HG02981 (cell line): ENCODE results near the gene MC5R.
A peak's percentile ranks its signal among the peaks of the same experiment; 100 is the strongest.

ENCODE experiments used
- ATAC-seq: cut with Tn5 transposase; IDR thresholded peaks from one replicate; pipeline ENCODE4 v1.9.1; 2021; ENCODE audit warnings: mild to moderate bottlenecking, moderate library complexity; ENCODE audit not compliant: unreplicated experiment

MC5R gene

DNA sequence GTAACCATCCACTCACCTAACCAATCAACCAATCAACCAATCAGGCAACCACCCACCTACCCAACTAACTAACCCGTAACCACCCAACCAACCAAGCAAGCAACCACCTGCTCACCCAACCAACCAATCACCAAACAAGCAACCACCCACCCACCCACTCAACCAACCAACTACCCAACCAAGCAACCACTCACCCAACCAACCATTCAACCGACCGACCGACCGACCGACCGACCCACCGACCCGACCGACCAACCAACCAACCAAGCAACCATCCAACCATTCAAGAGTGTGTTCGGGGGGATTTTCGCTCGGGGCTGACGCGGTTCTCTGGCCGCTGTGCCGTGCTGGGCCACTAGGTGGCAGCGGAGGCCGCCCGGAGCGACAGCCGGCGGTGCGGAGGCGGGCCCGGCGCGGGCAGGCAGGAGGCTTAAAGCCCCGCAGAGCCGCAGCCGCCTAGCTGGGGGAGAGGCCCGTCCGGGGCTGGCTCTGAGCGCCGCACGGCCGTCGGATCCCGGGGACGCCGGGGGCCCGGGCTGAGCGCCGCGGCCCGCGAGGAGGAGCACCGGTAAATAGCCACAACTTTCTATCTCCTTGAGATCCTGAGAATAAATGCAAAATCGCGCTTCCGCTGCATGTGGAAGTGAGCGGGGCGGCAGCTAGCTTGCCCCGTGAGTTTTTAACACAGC lies at the start of gene MC5R:
TSS of gene MC5R (plus strand) at position 443 of the 689 bp plus-strand sequence. CDS start 1,617 bp downstream, outside the sequence.
- peak; percentile 92 for ATAC-seq

DNA sequence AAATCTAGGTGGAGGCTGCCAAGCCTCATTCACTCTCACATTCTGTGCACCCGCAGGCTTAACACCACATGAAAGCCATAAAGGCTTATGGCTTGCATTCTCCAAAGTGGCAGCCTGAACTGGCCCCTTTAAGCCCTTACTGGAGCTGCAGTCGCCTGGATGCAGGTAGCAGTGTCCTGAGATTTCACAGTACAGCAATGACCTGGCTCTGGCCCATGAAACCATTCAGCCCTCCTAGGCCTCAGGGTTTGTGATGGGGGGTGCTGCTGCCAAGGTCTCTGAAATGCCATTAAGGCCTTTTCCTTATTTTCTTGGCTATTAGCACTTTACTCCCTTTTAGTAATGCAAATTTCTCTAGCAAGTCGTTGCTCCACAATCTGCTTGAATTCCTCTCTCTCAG lies 48.9 kb upstream of the MC5R start:
- ATAC-seq = no peak

DNA sequence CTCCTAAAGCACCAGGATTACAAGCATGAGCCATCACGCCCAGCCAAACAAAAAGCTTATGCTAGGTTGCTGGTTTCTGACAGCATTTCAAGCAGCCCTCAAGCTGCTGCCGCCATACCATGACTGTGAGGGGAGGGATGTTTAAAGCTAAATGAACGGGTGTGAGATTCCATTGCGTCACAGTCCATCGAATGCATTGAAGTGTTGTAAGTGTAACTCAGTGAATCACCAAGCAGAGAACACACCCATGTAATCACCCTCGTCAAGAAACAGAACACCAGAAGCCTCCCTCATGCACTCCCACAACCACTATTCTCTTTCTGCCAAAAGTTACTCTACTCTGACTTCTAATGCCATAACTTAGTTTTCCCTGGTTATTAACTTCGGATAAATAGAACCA lies 32.8 kb upstream of the MC5R start:
- no peak for ATAC-seq

DNA sequence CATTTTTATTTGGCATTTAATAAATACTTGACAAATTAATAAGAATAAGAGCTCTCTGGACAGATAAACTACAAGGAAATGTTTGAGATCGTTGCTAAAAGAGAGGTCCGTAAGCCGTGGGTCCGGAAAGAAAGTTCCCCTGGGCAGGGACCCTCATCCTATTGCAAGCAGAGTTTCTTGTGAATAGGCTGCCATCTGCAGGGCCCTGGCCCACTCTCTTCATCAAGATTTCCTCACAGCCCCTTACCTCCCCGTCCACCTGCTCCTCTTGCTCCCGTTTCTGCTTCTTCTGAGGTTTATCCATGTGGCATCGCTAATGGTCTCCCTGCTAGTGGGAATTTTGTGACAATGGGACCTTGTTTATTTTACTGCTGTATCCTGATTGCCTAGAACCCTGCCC lies 30.1 kb upstream of the MC5R start:
- no peak for ATAC-seq

DNA sequence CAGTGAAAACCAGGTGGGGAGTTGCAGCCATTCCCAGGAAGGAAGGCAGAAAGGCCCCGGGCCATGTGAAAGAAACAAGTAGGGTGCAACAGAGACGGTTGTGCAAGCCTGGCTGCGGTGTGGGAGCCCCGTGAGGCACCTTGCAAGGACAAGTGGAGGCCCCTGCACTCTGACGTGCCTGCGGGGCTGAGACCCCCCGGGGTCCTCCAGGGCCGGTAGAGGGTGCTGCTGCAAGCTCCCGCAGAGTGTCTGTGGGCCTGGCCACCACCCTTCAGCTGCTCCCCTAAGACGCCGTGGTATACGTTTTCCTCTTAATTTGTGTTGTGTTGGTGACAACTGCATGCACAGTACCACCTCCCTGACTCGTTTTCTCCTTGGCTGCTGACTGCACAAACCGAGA lies 27.4 kb upstream of the MC5R start:
- no peak for ATAC-seq

DNA sequence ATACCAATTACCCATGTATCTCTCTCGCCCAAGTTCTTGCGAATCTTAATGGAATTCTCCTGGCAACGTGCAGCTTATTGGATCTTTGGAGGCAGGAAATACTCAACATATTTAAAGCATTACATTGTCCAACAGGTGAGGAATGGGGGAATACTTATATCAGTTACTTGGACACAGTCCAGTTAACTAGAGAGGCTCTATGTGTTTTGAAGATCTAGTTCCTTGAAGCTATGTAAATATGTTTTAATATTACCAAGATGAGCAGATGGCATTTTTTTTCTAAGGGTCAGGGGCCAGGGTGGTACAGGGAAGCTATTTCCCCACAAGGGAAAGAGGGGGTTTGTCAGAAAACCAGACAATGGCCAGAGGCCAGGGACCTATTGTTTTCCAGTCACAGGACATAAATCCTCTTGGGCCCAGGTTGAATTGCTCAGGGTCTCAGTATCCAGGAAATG lies 26.8 kb upstream of the MC5R start:
- ATAC-seq = no peak

DNA sequence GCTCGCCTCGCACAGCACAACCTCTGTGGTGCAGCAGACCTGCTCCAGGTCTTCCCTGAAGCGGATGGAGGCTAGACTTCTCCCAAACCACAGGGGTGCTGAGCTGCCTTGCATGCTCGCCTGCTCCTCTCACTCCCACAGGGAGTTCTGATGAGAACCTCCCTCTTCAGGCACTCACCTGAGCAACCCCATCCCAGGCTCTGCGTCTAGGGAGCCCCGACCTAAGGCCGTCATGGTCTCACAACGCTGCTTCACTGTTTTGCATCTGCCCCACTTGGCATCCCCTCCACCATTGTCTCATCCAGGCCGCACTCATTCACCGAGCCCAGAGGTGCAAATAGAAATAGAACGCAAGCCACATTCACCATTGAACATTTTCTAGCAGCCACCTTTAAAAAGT lies 24.6 kb upstream of the MC5R start:
- ATAC-seq = no peak

DNA sequence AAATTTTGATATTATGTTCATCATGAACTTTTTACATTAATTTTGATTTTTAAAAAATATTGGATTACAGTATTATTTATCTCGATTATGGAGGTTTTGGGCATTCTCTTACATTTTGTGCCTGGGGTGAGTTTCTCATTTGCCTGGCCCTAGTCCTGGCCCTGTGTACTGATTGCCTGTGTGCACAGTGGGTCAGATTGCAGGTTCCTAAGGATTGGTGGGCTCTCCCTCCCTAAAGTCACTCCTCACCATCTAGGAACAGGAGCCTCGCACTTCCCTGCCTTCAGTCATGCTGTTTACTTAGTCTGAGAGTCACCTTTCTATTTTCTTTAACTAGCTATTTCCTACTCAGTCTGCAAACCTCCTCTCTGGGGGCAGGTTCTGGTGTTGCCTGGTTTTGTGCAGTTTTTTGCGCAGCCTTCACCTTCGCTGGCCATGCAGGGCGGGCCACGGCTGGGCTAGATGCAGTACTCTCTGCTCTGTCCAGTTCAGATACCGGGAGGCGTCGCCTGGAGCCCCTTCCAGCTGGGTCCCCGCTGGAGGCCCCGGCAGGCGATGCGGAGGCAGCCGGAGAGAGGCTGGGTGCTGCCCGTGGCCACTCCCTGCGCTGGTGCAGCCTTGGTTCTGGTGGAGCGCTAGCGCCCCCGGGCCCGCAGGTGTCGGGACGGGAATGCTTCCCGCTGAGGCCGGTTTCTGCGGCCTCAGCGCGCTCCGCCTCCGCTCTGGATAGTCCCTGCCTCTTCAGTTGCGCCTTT lies 23.3 kb upstream of the MC5R start:
- no peak for ATAC-seq

DNA sequence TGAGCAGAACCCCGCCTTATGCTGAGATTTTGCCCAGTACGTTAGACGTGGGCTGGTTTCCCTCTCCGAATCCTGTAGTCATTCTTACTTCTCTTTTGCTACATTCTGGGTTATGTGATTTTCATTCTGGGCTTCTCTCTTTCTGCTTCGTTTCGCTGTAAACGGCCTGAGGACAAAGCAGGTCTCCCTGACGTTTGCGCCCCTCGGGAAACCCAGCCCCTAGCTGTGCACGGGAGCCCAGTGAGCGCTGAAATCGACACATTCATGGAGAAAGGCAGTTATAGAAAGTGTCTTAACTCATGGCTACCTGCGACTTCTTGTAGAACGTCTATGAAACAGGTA lies 22.7 kb upstream of the MC5R start:
- no peak for ATAC-seq

DNA sequence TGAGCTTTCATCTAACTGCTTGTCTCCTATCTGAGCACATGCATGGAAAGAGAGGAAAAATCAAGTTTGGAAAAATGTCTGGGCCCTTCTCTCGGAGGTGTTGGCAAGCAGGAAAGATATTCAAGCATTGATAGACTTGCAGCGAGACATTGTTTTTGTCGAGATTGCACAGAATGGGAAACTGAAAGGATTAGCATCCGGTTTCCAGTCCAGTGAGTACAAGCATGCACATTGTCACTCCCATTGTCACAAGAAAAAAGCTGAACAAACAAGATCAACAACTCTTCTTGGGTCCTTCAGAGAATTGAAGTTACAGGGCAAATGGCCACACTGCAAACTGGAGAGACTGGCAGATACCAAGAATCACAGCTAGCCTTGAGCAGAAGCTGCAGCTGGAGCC lies 19.6 kb upstream of the MC5R start:
- no peak for ATAC-seq

DNA sequence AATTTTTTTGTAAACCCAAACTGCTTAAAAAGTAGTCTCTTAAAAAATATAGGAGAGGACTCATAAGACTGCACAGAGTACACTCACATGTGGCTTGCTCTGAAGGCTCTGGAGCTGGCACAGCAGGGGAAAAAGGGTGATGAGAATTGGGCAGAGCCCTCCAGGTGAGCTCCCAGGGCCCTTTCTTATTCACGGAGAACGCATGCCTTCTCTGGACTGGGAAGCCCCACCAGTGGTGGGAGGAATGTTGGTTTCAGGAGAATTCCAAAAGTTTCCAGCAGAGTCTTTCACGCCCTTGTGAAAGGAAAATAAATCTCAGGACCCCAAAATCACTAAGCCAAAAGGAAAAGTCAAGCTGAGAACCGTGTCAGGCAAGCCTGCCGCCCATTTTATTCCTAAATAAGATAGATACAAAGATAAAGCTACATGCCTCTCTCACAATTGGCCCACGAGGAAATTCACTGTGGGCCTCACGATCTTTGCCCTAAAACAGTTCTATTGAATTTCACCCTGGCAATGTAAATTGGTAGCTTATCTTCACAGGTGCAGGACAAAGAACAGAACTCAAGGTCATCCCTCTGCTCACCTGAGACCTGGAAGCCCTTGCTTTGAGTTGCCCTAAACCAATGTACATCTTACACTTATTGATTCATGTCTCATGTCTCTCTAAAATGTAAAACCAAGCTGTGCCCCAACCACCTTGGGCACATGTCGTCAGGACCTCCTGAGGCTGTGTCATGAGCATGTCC lies 15.5 kb upstream of the MC5R start:
- no peak for ATAC-seq

DNA sequence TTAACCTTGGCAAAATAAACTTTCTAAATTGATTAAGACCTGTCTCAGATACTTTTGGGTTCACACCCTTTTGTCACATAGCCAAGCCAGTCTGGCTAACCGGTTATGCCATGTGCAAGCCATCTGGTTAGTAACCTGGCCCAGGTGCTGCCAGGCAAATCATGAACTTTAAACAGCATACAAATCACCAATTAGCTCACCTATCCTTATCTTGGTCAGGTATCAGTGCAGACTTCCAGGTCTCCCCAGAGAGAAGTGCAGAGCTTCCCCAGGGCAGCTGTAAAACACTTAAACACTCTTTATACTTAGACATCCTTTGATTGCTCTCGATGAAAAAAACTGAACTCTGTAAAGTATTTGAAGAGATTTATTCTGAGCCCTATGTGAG lies 14.9 kb upstream of the MC5R start:
- ATAC-seq = no peak

DNA sequence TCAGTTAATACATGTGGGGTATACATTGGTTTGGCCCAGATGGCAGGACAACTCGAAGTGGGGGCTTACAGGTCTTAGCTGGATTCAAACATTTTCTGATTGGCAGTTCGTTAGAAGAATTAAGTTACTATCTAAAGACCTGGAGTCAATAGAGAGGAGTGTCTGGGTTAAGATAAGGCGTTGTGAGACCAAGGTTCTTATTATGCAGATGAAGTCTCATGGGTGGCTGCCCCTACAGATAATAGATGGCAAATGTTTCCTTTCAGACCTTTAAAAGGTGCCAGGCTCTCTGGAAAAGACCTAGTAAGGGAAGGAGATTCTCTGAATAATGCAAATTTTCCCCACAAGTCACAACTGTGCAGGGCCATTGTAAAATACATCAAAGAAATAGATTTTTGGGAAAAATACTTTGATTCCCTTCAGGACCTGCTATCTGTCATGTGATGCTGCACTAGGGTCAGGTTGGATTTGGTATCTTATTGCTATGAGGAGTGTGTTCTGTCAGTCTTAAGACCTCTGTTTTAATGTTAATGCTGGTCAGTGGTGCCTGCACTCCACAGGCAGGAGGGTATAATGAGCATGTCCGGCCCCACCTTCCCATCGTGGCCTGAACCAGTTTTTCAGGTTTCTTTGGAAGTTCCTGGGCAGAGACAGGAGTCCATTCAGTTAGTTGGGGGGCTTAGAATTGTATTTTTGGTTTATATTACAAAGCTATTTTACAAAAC lies 14.3 kb upstream of the MC5R start:
- no peak for ATAC-seq

DNA sequence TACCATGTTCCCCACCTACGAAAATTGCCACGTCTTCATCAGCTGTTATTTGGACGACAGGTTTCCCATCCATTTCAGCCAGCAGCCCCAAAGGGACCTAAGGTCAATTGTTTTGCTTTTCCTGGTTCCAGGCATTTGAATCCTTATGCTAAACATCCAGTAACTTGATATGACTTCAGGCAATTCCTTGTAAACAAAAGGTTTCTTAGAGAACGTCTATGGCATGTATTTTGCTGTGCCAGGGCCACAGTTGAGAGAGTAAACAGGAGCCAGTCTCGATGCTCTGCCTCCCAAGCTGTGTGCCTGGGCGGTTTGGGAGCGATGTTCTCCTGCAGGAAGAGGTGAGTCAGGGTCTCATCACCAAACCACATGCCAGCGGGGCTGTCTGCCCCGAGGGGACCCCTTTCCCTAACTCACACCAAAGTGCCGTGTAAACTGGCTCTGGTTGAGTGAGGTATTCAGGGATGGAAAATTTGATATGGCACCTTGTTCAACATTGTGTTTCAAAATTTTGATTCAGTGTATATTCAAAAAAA lies 12.9 kb upstream of the MC5R start:
- ATAC-seq = no peak

DNA sequence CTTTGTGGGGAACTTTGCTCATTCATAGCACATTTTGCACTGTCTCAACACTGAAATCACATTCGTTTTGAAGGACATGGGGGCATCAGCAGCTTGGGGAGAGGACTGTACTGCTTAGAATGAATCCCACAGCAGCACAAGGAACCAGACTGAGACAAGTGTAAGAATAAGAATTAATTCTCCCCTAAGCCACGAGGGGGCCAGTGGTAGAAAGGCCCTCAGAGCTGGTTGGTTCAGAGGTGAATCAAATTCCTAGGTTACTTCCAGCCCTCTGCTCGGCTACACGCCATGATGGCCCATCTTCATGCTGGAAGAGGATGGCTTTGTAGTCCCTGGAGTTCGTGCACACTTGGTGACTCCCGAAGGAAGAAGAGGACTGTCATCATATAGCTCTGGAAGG lies 12.0 kb upstream of the MC5R start:
- no peak for ATAC-seq

DNA sequence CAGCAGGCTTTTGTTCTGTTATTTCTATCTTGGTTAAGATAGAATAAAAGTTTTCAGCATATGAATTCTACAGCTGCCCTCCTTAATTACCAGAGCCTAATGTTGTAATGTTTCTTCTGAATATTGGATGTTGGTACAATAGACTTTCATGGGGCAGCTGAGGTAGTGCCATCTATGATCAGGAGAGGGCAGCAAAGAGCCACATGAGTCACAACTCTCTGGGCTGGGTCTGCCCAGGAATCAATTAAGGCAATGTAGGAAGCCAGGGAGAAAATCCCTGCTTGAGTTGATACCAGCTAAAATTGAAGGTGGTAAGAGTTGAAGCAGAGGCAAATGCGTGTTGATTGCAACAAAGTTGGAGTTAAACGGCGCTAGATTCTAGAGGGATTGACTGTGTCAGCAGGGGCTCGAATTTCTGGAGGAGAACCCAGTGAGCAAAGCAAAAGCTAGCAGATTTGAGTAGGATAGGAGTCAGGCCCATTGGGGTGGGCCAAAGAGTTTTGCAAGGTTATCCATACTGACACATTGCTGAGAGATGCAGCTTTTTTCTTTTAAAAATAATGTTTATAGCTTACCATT lies 10.6 kb upstream of the MC5R start:
- ATAC-seq = peak; percentile 77

DNA sequence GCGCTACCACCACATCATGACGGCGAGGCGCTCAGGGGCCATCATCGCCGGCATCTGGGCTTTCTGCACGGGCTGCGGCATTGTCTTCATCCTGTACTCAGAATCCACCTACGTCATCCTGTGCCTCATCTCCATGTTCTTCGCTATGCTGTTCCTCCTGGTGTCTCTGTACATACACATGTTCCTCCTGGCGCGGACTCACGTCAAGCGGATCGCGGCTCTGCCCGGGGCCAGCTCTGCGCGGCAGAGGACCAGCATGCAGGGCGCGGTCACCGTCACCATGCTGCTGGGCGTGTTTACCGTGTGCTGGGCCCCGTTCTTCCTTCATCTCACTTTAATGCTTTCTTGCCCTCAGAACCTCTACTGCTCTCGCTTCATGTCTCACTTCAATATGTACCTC lies 2.3 kb downstream of the MC5R start:
- ATAC-seq = no peak

DNA sequence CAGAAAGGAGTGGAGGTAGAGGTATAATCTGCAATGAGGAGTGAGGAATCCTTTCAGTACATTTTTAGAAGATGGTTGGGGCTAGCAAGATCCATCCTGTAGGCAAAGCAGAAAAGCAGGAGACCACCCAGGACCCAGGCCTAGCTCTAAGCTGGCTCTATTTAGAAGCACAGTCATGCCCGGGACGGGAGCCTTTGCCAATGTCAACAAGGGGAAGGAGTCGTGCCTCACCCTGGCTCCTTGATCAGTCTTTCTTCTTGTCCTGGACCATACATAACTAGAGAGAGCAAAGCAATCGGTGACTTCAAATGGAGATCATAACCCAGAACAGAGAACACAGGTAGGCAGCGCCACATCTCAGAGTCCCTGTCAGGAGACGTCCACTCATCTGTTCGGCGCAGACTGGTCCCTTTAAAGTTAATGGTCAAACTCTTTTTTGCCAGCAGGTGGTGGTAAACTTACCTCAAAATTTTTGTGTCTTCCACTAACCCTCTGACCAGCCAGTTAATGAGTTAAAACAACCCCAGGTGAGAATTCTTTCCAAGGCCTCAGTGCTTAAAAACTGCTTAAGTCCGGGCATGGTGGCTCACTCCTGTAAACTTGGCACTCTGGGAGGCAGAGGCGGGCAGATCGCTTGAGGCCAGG lies 8.0 kb downstream of the MC5R start:
- ATAC-seq = no peak

DNA sequence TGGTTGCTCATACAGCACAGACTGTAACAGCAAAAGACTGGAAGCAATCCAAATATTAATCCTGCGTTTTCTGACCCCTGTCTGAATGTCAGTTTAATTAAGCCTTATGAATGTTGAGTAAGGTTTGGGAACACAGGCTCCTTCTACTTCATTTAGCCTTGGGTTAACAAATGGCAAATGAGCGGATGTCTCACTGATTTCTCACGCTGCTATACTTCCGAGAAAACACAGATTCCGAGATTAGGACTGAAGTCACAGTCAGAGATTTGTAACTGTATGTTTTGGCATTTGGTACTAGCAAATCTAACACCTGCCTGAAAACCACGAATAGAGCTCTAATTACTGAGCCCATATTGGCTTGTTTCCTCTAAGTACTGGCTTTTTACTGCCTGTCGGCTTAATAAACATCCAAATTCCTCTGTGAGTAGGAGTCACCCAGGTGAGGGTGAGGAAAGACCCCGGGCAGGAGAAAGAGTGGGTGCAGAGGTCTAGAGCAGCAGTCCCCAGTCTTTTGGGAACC lies 10.6 kb downstream of the MC5R start:
- no peak for ATAC-seq

DNA sequence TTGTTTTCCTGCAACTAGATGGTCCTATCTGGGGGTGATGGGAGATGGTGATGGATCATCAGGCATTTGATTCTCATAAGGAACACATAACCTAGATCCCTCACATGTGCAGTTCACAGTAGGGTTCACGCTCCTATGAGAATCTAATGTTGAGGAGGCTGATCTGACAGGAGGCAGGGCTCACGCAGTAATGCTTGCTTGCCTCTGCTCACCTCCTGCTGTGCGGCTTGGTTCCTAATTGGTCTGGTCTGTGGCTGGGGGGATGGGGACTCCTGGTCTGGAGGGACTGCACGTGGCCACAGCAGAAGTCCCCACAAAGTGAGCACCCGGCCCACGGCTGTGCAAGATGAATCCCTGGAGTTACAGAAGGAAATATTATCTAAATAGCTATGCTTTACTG lies 11.3 kb downstream of the MC5R start:
- ATAC-seq = no peak
